ENCODE measurements around the gene MAN1C1.

DNA sequence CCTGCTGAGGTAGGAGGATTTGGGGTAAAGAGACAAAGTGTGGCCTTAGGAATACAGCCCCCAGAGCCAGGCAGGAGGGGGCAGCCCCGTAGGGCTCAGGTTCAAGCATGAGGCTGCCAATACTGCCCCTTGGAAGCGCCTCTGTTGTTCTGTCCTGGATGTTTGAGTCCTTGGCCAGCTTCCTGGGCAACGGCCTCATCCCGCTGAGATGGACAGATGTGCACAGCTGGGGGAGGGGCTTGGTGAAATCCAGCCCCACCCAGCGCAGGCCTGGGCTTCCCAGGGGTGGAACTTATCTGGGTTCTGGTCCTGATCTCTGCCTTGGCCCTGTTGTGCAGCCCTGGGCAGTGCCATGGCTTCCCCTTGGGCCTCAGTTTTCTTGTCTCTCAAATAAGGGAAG is 34.8 kb upstream of the MAN1C1 start:
- TF ChIP-seq, protein P1, sequence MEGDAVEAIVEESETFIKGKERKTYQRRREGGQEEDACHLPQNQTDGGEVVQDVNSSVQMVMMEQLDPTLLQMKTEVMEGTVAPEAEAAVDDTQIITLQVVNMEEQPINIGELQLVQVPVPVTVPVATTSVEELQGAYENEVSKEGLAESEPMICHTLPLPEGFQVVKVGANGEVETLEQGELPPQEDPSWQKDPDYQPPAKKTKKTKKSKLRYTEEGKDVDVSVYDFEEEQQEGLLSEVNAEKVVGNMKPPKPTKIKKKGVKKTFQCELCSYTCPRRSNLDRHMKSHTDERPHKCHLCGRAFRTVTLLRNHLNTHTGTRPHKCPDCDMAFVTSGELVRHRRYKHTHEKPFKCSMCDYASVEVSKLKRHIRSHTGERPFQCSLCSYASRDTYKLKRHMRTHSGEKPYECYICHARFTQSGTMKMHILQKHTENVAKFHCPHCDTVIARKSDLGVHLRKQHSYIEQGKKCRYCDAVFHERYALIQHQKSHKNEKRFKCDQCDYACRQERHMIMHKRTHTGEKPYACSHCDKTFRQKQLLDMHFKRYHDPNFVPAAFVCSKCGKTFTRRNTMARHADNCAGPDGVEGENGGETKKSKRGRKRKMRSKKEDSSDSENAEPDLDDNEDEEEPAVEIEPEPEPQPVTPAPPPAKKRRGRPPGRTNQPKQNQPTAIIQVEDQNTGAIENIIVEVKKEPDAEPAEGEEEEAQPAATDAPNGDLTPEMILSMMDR (IDR thresholded peaks at IDR 0.05; ENCODE audit: borderline replicate concordance, extremely low read depth, low read length, poor library complexity, severe bottlenecking): no peak
- TF ChIP-seq EZH2 (IDR thresholded peaks at IDR 0.05; ENCODE audit: borderline replicate concordance, low read depth, low read length, severe bottlenecking): no peak
